Umbilical cord (tissue), 2 donors: ENCODE results near the gene ATP11C. TPM values are rescaled to one million over a fixed set of nuclear protein-coding genes. Genes with fewer than 3 reads are reported as not detected.
A peak's percentile ranks its signal among the peaks of the same experiment; 100 is the strongest.
"Not testable (repeated sequence)": the region's sequence is repeated elsewhere in the genome, so short reads cannot be mapped to it uniquely, and the experiment has no call there.

Source experiments
- DNase-seq: peaks from one replicate; pipeline ENCODE4 v3.0.0-alpha.2; 2015; ENCODE audit warnings: low spot score
- total RNA-seq: library from RNA; depleted of rRNA; stranded (reverse); fragments of >200 nt; gene quantifications from one replicate; pipeline ENCODE4 v1.2.3, GENCODE V29; 2014; ENCODE audit warnings: low replicate concordance; ENCODE audit not compliant: insufficient read depth

Gene ATP11C
- total RNA-seq, 1 donor from 2014 or later, result 27.4 TPM

DNA sequence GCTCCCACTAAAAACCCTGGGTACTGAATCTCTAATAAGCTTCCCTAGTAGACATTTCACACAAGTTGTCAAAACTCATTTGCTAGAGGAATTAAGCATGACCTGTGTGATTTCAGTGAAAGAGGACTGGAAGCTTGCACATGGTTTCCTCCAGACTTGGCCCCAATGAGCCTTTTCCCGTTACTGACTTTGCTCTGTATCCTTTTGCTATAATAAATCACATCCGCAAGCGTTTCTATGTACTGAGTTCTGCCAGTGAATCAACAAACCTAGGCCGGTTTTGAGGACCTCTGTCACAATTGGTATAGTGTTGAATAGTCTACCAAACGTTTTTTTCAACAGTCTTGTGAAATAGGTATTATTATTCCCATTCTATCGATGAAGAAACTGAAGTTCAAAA, 8.2 kb downstream of the ATP11C start:
- DNase-seq, result peak; percentile 3

DNA sequence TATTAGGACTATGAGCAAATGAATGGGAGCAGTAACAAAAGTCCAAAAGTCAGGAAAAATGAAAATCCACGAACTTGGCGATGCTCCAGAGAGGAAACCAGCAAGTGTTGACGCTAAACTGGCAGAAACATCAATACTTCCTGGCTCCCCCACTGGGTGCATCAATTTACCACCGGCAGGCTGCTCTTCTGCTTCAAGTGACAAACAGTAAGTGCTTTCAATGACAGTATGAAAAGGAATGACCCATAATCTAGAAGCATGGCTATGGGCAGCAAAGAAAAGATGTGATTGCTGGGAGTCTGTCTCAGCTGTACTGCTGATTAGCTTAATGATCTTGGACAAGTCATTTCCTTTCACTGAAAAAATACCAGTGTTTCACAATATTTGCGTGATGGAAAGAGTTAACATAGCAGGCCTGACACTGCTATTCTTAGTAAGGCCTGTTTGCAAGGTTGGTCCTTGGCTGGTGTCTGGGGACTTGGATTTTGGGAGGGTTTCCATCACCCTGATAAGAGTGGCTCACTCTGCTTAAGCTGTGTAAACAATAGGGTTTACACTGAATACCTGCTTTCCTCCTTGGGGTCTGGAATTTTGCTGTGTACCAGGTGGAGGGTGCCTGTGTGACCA, 8.7 kb downstream of the ATP11C start:
- no peak for DNase-seq

DNA sequence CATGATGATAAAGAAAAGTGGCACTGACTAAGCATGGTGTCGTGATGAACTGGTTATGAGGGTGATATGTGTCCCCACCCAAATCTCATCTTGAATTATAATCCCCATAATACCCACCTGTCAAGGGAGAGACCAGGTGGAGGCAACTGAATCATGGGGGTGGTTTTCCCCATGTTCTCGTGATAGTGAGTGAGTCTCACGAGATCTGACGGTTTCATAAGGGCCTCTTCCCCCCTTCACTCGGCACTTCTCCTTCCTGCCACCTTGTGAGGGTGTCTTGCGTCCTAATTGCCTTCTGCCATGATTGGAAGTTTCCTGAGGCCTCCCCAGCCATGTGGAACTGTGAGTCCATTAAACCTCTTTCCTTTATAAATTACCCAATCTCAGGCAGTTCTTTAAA, 11.7 kb downstream of the ATP11C start:
- DNase-seq, result not testable (repeated sequence)

DNA sequence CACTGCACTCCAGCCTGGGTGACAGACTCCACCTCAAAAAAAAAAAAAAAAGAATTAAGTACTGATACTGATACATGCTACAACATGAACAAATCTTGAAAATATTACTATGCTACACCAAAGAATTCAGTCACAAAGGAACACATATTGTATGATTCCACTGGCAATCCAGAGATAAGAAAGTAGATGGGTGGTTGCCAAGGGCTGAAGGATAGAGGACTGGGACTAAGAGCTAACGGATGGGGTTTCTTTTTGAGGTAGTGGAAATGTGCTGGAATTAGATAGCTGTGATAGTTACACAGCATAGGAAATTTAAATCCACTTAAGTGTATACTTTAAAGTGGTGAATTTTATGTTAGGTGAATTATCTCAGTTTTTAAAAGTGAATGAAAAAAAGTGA, 12.5 kb downstream of the ATP11C start:
- DNase-seq, result peak; percentile 9

DNA sequence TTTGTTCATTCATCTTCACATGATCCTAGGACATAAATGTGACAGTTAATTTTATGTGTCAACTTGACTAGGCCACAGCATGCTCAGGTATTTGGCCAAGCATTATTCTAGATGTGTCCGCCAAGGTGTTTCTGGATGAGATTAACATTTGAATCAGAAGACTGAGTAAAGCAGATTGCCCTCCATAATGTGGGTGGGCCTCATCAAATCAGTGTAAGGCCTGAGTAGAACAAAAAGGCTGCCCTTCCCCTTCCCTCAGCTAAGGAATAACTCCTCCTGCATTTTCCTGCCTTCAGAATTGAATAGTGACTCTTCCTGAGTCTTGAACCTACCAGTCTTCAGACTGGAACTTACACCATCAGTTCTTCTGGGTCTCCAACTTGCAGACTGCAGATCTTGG, 18.4 kb downstream of the ATP11C start:
- no peak for DNase-seq

DNA sequence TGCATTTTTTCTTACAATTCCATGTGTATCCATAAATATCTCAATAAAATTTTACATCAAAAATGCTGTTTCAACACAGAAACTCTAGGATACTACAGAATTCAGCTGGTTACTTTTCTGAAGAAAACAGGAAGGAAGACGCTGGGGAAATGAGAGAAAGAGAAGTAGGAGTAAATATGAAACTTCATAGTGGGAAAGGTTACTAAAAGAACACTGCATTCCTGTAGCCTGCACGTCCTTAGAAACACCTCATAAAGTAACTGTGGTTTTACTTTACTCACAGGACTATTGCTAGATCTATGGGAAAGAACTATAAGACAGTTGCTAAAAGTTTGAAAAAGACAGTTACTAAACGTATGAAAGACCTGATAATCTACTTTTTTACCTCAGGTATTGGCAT, 23.1 kb downstream of the ATP11C start:
- no peak for DNase-seq

DNA sequence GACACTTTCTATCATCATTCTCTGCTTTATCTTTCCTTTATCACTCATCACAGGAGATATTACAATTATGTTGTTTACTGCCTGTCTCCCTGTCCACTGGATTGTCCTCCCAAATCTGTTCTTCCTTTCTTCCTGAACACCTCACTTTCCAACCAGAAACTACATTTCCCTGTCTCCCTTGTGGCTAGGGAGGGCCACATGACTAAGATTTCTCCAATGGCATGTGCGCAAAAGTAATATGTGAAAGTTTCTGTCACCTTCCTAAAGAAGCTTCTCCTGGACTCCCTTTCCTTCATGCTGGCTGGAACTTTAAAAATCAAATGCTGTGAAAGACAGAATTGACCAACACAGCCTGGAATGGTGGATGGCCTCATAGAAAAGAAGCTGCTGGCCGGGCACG, 25.8 kb downstream of the ATP11C start:
- no peak for DNase-seq

DNA sequence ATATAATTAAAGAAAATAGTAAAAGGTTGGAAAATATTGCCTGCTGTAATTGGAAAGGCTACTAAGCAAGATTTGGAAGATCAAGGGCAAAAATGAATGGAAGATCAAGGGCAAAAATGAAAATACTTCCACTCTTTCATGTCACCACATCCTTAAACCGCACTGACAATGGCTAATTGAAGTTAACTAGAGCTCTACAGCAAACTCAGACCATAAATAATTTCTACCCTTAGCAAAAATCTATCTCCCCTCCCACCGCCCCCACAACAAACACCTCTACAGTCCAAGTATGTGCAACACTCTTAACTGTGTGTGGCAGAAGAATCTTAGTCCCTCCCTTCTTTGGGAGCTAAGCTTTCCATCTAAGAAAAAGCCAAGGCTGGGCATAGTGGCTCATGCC, 27.1 kb downstream of the ATP11C start:
- no peak for DNase-seq

DNA sequence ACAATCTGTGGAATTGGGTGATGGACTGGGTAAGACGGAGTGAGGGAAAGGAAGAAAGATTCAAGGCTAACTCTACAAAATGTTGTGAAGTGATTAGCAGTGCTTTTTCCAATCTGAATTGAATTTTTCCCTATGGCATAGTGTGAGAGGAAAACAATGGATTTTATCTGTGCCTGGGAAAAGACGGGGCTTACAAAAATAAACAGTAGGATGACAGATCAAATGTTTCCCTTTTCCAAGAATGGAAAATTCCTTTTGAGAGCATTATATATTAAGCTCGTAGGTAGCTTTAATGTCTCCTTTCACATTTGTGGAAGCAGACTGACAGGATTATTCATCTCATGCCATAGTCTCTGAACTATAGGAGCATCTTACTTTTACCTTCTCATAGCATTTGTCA, 27.8 kb downstream of the ATP11C start:
- no peak for DNase-seq

DNA sequence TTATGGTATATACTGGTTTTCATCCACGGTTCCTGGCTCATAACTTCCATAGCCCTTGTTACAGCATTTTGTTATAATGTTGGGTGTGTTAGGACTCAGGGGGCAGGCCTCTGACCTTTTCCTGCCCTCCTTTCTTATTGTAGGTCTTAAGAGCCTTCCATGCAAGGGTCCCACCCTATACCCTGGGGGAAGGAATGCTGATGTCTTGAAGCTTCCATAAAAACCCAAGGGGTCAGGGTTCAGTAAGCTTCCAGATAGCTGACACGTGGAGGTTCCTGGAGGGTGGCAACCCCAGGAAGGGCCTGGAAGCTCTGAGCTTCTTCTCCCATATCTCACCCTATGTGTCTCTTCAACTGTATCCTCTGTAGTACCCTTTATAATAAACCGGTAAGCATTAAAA, 29.6 kb downstream of the ATP11C start:
- DNase-seq, result no peak

DNA sequence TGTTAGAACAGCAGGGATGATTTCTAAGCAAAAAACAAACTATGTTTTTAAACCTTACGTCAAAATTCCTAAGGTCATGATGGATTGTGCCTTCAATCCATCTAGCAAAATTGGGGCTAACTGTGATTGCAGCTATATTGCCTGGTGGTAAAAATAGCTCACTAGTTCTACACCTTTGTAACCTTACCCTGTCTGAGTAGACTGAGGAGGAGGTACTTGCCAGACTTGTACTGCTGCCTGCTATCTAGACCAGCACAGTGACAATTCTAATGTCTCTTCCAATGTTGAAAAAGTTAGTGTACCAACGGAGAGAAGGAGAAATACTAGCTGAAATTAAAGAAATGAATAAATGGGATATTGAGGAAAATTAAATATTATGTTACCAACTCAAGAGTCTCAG, 30.3 kb downstream of the ATP11C start:
- DNase-seq, result no peak

DNA sequence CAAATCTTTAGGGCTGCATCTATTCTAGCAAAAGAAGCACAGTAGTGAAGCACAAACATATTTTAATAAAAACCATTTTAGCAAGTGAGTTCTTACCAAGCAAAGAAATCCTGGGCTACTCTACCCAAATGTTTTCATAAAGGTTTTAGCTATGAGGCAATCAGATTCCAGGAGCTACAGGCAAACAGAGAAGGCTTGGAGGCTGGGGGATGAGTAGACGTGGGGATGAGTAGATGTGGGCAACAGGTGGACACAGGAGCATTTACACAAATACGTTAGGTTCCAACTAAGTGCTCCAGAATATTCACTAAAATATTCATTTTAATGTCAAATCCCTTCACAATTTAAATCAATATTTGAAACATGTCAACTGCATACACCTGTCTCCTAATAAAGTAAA, 34.5 kb downstream of the ATP11C start:
- no peak for DNase-seq

DNA sequence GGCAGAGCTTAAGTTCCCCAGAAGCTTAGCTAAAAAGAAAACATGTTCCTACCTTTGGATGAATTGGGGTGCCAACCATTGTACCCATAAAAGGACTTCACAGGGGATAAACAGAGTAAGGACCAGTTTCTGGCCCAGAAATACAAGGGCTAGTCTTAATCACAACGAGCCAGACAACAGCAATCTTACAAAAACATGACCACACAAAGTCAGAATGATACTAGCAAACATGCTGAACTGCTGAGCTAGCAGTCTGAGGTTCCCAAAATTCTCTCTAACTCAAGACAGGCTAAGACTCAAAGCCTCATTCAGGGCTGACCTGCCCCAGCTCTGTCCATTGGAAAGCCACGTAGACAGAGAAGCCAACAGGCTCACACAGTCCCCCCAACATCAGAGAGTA, 40.3 kb downstream of the ATP11C start:
- DNase-seq, result peak; percentile 4

DNA sequence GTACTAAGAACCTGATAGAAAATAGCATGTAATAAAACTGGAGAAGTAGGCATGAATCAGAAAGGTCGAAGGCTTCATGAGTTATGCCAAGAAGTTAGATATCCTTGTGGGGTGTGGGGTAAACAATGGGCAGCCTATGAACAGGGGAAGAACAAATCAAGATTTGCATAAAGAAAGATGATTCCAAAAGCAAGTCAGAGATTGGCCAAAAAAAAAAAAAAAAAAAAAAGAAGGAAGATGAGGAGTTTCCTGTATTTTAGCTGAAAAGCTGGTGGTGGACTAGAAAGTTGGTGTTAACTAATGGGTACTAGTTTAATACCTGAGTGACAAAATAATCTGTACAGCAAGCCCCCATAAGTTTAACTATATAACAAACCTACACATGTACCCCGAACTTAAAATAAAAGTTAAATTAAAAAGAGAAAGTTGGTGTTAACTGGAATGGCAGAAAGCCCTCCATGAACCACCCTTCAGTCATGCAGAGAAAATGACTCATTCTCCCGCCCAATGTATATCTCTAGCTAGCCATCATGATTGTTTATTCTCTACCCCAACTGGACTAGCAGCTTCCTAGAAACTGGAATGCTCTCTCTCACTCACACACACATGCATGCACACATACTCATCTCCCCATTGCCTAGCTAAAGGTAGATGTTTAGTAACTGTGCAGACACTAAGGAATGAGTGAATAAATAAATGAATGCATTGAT, 41.7 kb downstream of the ATP11C start:
- DNase-seq, result no peak

DNA sequence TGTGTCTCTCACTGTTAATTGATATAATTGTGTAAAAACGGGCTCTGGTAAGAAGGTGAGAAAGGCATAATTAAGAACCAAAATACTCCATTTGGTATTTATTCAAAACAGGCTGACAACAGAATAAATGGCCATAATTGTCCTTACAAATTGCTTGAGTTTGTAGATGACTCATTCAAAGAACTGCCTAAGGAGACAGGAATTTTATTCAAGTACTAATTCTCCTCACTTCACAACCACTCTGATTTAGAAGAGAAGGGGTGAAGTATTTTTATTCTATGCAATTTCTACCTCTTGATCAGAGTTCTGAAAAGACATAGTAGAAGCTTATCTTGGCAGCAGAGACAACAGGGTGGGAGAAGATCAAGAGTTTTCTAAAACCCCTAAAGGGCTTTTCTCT, 43.1 kb downstream of the ATP11C start:
- no peak for DNase-seq

DNA sequence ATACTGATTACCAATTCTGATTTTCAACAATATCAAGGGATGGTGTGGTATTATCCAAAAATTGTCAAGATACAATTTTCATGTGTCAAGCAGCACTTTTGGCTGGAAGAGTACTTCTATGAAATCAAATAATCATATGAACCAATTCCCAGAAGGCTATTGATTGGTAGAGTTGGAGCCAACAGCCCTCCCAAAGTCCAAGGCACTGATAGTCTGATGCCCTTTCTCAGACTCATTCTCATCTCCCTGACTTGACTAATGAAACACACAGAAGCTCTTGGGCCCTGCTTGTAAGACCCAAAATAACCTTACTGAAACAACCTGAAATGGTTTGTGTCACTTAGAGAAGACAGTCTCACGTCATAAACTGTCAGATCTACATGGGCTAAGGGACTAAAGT, 48.9 kb downstream of the ATP11C start:
- no peak for DNase-seq

DNA sequence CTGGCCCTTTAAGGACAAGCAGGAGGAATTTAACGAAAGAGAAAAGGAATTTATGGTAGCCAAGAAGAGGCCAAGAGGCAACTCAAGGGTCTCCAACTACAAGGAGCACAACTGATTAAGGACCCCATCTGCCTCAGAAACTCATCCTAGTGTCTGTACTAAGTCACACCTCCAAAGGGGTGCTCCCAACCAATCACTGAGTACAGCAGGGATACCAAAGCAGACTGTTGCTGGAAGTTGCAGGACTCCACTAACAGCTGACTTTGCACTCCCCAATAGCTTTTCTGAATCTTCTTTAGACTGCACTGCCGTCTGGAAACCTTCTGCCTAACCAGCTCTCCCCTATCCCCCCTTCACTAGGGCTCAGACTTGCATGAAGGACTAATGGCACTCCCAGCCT, 50.6 kb downstream of the ATP11C start:
- no peak for DNase-seq

DNA sequence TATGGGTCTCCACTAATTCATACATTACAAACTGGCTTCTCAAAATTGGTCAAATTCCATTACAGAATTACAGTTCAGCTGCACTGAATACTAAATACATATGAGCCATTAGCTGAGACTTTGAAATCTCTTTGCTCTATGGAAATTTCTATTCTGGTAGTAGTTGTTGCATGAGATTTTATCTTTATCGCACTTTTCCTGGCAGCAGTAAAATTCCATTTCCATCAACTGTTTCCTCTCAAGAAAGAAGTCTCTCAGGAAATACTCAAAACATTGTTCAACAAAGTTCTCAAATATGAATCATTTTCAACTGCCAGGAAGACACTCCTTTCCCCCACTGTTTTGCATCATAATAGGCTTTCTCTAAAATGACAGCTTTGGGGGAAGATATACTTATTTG, 51.3 kb downstream of the ATP11C start:
- peak; percentile 71 for DNase-seq

DNA sequence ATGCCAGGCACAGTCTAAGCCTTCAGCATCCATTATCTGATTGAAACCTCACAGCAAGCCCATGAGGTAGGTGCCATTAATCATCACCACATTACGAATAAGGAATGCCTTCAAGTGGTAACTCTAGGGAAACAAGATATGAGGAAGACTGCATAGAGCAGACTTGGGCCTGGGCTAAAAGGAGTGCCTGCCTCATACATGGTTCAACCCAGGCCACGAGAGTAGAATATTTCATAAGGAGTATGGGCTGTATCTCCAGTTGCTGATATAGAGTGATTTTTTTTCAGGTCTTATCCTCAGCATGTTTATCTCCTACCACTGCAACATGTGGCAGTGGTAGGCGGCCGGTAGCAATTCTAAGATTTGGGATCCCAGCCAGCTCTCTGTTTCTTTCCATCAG, 51.7 kb downstream of the ATP11C start:
- DNase-seq, result no peak

DNA sequence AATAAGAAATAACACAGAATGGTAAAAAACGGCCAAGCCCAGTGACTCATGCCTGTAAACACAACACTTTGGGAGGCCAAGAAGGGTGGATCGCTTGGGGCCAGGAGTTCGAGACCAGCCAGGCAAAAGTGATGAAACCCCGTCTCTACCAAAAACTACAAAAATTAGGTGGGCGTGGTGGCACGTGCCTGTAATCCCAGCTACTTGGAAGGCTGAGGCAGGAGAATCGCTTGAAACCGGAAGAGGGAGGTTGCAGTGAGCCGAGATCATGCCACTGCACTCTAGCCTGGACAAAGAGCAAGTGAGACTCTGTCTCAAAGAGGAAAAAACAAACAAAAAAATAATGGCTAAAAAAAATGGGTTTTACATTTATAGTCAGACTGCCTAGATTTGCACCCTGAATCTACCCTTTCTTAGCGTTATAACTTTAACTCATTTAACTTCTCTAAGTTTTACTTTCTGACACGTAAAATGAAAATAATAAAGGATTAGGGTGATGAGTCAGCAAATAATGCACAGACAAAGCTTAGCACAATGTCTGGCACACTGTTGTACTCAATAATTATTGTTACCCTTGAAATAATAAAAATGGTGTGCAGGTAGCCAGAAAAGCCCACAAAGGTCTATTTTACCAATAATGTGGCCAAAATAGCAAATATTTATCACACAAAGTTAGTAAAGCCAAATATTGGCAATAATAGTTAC, 55.0 kb downstream of the ATP11C start:
- no peak for DNase-seq

DNA sequence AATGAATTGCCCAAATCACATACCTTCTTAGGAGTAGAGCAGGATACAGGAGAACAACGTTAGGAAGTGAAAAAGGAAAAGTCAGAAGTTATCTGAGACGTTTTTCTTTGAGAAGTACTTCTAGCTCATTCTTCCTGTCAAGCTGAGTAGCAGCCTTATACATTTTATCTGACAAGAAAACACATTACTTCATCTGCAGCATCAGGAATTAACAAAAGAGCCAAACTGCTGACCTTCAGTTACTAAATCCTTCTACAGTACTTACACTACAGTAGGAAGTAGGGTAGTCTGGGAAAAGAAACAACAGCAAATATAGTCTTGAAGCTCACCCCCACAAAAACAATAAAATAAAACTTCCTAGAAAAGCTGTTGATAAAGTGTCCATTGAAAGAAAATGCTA, 57.0 kb downstream of the ATP11C start:
- DNase-seq, result peak; percentile 5

DNA sequence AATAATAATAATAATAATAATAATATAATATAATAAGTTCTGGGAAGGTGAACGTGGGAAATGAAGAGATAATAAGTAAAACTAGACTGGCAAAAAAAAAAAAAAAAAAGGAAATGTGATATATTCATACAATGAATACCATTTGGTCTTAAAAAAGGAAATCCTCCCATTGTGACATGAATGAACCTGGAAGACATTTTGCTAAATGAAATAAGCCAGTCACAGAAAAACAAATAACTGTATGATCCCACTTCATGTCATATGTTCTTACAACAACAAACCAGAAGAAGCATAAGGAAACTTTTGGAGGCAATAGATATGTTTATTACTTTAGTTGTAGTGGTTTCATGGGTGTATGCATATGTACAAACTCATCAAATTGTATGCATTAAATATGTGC, 63.1 kb downstream of the ATP11C start:
- DNase-seq, result no peak

DNA sequence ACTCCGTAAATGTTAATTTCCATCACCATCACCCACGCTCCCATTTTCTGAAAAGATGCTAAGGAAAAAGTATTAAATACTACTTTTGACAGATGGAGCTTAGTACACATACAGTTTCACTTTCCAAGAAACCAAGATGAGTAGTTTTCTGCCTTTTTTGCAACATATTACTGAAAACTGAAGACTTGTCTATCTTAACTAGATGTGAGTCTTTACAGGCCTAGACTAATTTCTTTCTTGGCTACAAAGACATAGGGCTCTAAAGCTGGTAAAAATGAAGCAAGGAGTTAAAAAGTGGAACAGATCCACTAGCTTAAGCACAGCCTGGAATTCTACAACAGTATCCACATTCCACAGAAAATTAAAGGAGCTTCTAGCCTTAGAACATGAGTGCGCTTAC, 68.2 kb downstream of the ATP11C start:
- no peak for DNase-seq
